K562 (cell line): ENCODE measurements around the gene FSTL4. TPM values are rescaled to one million over a fixed set of nuclear protein-coding genes. Genes with fewer than 3 reads are reported as not detected.

Experiments
- ATAC-seq: fragments of 200-7000 bp; cut with Tn5 transposase; 3 replicates; pipeline ENCODE4 v1.9.1; 2020; ENCODE audit warnings: moderate library complexity
- BruUV-seq: library from RNA; stranded (reverse); fragments of 400-500 nt; replicated peaks from 2 replicates; lab custom pipeline; 2021; lab: Mats Ljungman, UMichigan
- CTCF ChIA-PET: fragments of 300-600 bp; formaldehyde crosslinking; extraction: SDS; loops from one replicate; lab custom pipeline; 2021; ENCODE audit warnings: low intra/inter-chr PET ratio; lab: Yijun Ruan, JAX
- POLR2A ChIA-PET: fragments of 300-600, 350-650 bp; sonication (Branson Sonifier 250); formaldehyde crosslinking; extraction: SDS; loops from one replicate; lab custom pipeline; 2021; ENCODE audit warnings: antibody characterized with exemption, inconsistent platforms; lab: Yijun Ruan, JAX
- DNase-seq, 4 experiments: peaks; one replicate each; pipeline versions ENCODE4 v3.0.0 to v3.0.0-alpha.2; 2011 to 2018; ENCODE audit warnings: low spot score in 3 of 4, mixed read lengths in 3 of 4; ENCODE audit errors: extremely low read depth in 1 of 4
- FAIRE-seq: peaks from 2 replicates; lab custom pipeline; 2011; peaks lifted over from hg19 to GRCh38; lab: Jason Lieb, UNC
- H2AFZ ChIP-seq: 2 replicates; pipeline ENCODE4 v1.6.0; 2011; ENCODE audit warnings: low read depth, low read length, control low read depth, inconsistent platforms
- H3K27ac ChIP-seq: fragments of 200-600 bp; 3 replicates; pipeline ENCODE4 v1.8.0; 2011; ENCODE audit warnings: low read depth, mild to moderate bottlenecking, control low read depth, inconsistent platforms, low read length, moderate library complexity, mixed read lengths; ENCODE audit errors: extremely low read depth
- H3K27me3 ChIP-seq, 2 experiments: fragments of 300-600 bp in 1 of 2; 2 replicates in 1 of 2; 3 replicates in 1 of 2; pipeline versions ENCODE4 v1.6.0 to v1.8.0; 2011; ENCODE audit warnings: inconsistent platforms in 2 of 2, low read length in 2 of 2, mild to moderate bottlenecking in 1 of 2, mixed read lengths in 1 of 2, moderate library complexity in 1 of 2; ENCODE audit not compliant: control insufficient read depth in 2 of 2, insufficient read depth in 2 of 2
- H3K36me3 ChIP-seq: fragments of 300-600 bp; 3 replicates; pipeline ENCODE4 v1.8.0; 2011; ENCODE audit warnings: mild to moderate bottlenecking, low read length, inconsistent platforms; ENCODE audit not compliant: control insufficient read depth, insufficient read depth
- H3K4me1 ChIP-seq, 2 experiments: fragments of 200-600 bp in 1 of 2; replicated peaks in 1 of 2; 2 replicates in 1 of 2; 3 replicates in 1 of 2; pipeline versions ENCODE4 v1.5.1 to v1.8.0; 2011; ENCODE audit warnings: inconsistent platforms in 2 of 2, low read length in 2 of 2, mild to moderate bottlenecking in 1 of 2, mixed read lengths in 1 of 2, moderate library complexity in 1 of 2; ENCODE audit not compliant: control insufficient read depth in 2 of 2, insufficient read depth in 2 of 2
- H3K4me2 ChIP-seq: 2 replicates; pipeline ENCODE4 v1.6.1; 2011; ENCODE audit warnings: low read length, control low read depth, inconsistent platforms, mixed read lengths; ENCODE audit not compliant: insufficient read depth
- H3K4me3 ChIP-seq: fragments of 200-600 bp; sonication (generic), shearing (Covaris generic); 2 replicates; pipeline ENCODE4 v1.5.1; 2016; ENCODE audit warnings: control low read depth, inconsistent platforms
- H3K79me2 ChIP-seq: fragments of 200-600 bp; 3 replicates; pipeline ENCODE4 v1.8.0; 2011; ENCODE audit warnings: low read length, inconsistent platforms; ENCODE audit not compliant: control insufficient read depth, insufficient read depth
- H3K9ac ChIP-seq, 2 experiments: 2 replicates each; pipeline versions ENCODE4 v1.6.0 to v1.6.1; 2011; ENCODE audit warnings: low read depth in 2 of 2, low read length in 2 of 2, control low read depth in 1 of 2, inconsistent platforms in 1 of 2, mild to moderate bottlenecking in 1 of 2, mixed read lengths in 1 of 2; ENCODE audit not compliant: insufficient read depth in 1 of 2
- H3K9me1 ChIP-seq: one replicate; pipeline ENCODE4 v1.6.0; 2011; ENCODE audit warnings: inconsistent platforms, mild to moderate bottlenecking, low read length, moderate library complexity; ENCODE audit not compliant: control insufficient read depth, insufficient read depth
- H3K9me3 ChIP-seq: replicated peaks from 2 replicates; pipeline ENCODE4 v1.5.1; 2011; ENCODE audit warnings: low read depth, low read length, inconsistent platforms; ENCODE audit not compliant: control insufficient read depth, insufficient read depth
- H4K20me1 ChIP-seq: replicated peaks from 2 replicates; pipeline ENCODE4 v1.6.1; 2011; ENCODE audit warnings: low read length, inconsistent platforms, mixed read lengths; ENCODE audit not compliant: control insufficient read depth, insufficient read depth
- ARID1B ChIP-seq: fragments of 450-650 bp; IDR thresholded peaks from 2 replicates; pipeline ENCODE4 v1.6.1; 2016; ENCODE audit warnings: antibody characterized with exemption, mild to moderate bottlenecking, inconsistent platforms
- CBX3 ChIP-seq, 2 experiments: IDR thresholded peaks; 1 replicate in 1 of 2; 2 replicates in 1 of 2; pipeline ENCODE4 v1.6.1; 2012; ENCODE audit warnings: inconsistent platforms in 2 of 2, low read length in 2 of 2, borderline replicate concordance in 1 of 2, control low read depth in 1 of 2
- ELF2 ChIP-seq: fragments of 250-450 bp; sonication (Bioruptor Pico); IDR thresholded peaks from 2 replicates; pipeline ENCODE4 v1.5.0; 2021; ENCODE audit warnings: mild to moderate bottlenecking
- EP400 ChIP-seq: fragments of 450-650 bp; IDR thresholded peaks from 2 replicates; pipeline ENCODE4 v1.6.1; 2017; ENCODE audit warnings: antibody characterized with exemption, mild to moderate bottlenecking, moderate library complexity
- MAFF ChIP-seq: IDR thresholded peaks from 2 replicates; pipeline ENCODE4 v1.6.1; 2012; ENCODE audit warnings: low read length, improper control_type of control experiment
- MEIS2 ChIP-seq: fragments of 450-650 bp; IDR thresholded peaks from 2 replicates; pipeline ENCODE4 v1.6.1; 2014; ENCODE audit warnings: mild to moderate bottlenecking; ENCODE audit not compliant: partially characterized antibody
- MTA1 ChIP-seq: fragments of 450-650 bp; IDR thresholded peaks from 2 replicates; pipeline ENCODE4 v1.6.1; 2017; ENCODE audit warnings: borderline replicate concordance
- MTA2 ChIP-seq: fragments of 450-650 bp; IDR thresholded peaks from 2 replicates; pipeline ENCODE4 v1.6.1; 2016; ENCODE audit warnings: low read depth
- MYC ChIP-seq, 2 experiments: fragments of 250-450 bp in 1 of 2; sonication (Bioruptor Pico) in 1 of 2; IDR thresholded peaks; 2 replicates each; pipeline versions ENCODE4 v1.5.1 to v1.6.1; 2012 to 2021; ENCODE audit warnings: low read depth in 2 of 2, borderline replicate concordance in 1 of 2, improper control_type of control experiment in 1 of 2, low read length in 1 of 2, mild to moderate bottlenecking in 1 of 2, moderate library complexity in 1 of 2
- NFATC3 ChIP-seq: fragments of 450-650 bp; IDR thresholded peaks from 2 replicates; pipeline ENCODE4 v1.6.1; 2017; ENCODE audit warnings: mild to moderate bottlenecking
- NFRKB ChIP-seq: fragments of 450-650 bp; IDR thresholded peaks from 2 replicates; pipeline ENCODE4 v1.6.1; 2016; ENCODE audit warnings: low read depth
- PTTG1 ChIP-seq: fragments of 450-650 bp; IDR thresholded peaks from 2 replicates; pipeline ENCODE4 v1.6.1; 2016; ENCODE audit warnings: low read depth, mild to moderate bottlenecking, missing genetic modification characterization, missing compliant biosample characterization
- RAD21 ChIP-seq, 2 experiments: fragments of 250-450 bp in 1 of 2; fragments of 450-650 bp in 1 of 2; sonication (Bioruptor Pico) in 1 of 2; formaldehyde crosslinking in 1 of 2; IDR thresholded peaks in 1 of 2; conservative IDR thresholded peaks in 1 of 2; 2 replicates each; pipeline versions ENCODE4 v1.4.0 to v1.8.0; 2020 to 2022; ENCODE audit warnings: mild to moderate bottlenecking in 2 of 2, moderate library complexity in 1 of 2
- SMARCE1 ChIP-seq: fragments of 450-650 bp; IDR thresholded peaks from 2 replicates; pipeline ENCODE4 v1.7.1; 2016; ENCODE audit warnings: mild to moderate bottlenecking
- SREBF2 ChIP-seq: sonication (generic); formaldehyde crosslinking; IDR thresholded peaks from 2 replicates; pipeline ENCODE4 v1.4.0; 2020; ENCODE audit warnings: mild to moderate bottlenecking, missing genetic modification reagents
- TBP ChIP-seq: optimal IDR thresholded peaks from 2 replicates; pipeline ENCODE3; 2011; ENCODE audit warnings: low read depth, low read length, improper control_type of control experiment
- ZC3H4 ChIP-seq: sonication (generic); formaldehyde crosslinking; IDR thresholded peaks from 2 replicates; pipeline ENCODE4 v1.9.0; 2021; ENCODE audit warnings: missing genetic modification reagents, borderline replicate concordance
- ZNF224 ChIP-seq: sonication (generic); formaldehyde crosslinking; IDR thresholded peaks from 2 replicates; pipeline ENCODE4 v1.8.0; 2022; ENCODE audit warnings: mild to moderate bottlenecking, missing genetic modification reagents
- ZNF766 ChIP-seq: fragments of 200-800 bp; sonication (Bioruptor generic); conservative IDR thresholded peaks from 2 replicates; pipeline ENCODE4 v1.6.1; 2016; ENCODE audit warnings: missing genetic modification characterization, missing compliant biosample characterization
- WGBS: fragments of 100-300 bp; shearing (Covaris generic); methylation state at CpG from one replicate; pipeline ENCODE4 v1.1.6; 2016; ENCODE audit warnings: low coverage, mixed read lengths; ENCODE audit not compliant: insufficient coverage; ENCODE audit errors: missing lambda C conversion rate; 5-methylcytosine and 5-hydroxymethylcytosine counted together
- in situ Hi-C: fragments of 300-500 bp; cut with MboI; formaldehyde crosslinking; loops from 4 replicates; pipeline ENCODE4 v1.15.0; 2018; ENCODE audit warnings: inconsistent platforms, mixed read lengths
- intact Hi-C: fragments of 100-400 bp; cut with micrococcal nuclease; formaldehyde crosslinking; loops from 2 replicates; pipeline ENCODE4 v1.14.2; 2022
- polyA plus RNA-seq, 8 experiments: library from polyadenylated mRNA; depleted of rRNA in 4 of 8; stranded (reverse) in 5 of 8; unstranded in 3 of 8; fragments of >200 nt; fragmentation: Nextera tagmentation in 2 of 8; fragmentation: Illumina TruSeq in 1 of 8; extraction: Ambion mirVana in 2 of 8; extraction: Trizol in 1 of 8; gene quantifications; 2 replicates each; pipeline versions ENCODE4 v1.2.1 to v1.2.3, GENCODE V29; 2011 to 2014; ENCODE audit warnings: inconsistent platforms in 1 of 8, missing spikeins in 1 of 8
- total RNA-seq, 7 experiments: library from RNA; depleted of rRNA in 6 of 7; stranded (reverse); fragments of >200 nt in 6 of 7; fragmentation: Illumina TruSeq in 2 of 7; extraction: Trizol in 2 of 7; gene quantifications; 2 replicates each; pipeline versions ENCODE4 v1.2.1 to v1.2.3, GENCODE V29; 2011 to 2021; ENCODE audit warnings: low replicate concordance in 1 of 7

Gene FSTL4
- total and polyA plus RNA-seq, 9 of the 15 experiments (the other 6 are each of a cell fraction or from before 2014, with no cell fraction given), result 0.08 to 0.18 (median 0.10) TPM; not detected in 5

- TF ChIP-seq ELF2 (CRISPR knock-in tag), result peak; percentile 5; the same call in 1 of the 2 replicates
Observed at GRCh38 chr5:133241179-133242092, 370.9 kb downstream of the FSTL4 start (continued).

- WGBS, result 6% methylated on average over 9 of the region's 9 CpGs
- H3K4me2 ChIP-seq, result peak overlapping the region; percentile 76
- no peaks in the 10 kb centered on the region for H3K79me2 ChIP-seq
- no peaks in the 10 kb centered on the region for H3K36me3 ChIP-seq
- no peaks in the 10 kb centered on the region; the same call in 1 of the 2 replicates for H3K9me3 ChIP-seq
- 0 out of 2 replicates have a peak overlapping the region, but pooled peaks have one; percentile 1 for H3K4me3 ChIP-seq
- no TSS peak for BruUV-seq
- no peaks in the 10 kb centered on the region for H3K9me1 ChIP-seq
- no peaks in the 10 kb centered on the region; the same call in 1 of the 2 replicates for H4K20me1 ChIP-seq
- H2AFZ ChIP-seq, result peak overlapping the region; percentile 77
- intact Hi-C loops (no loop called here), in situ Hi-C loops (no loop called here)
- peak overlapping the region; percentile 18 to 44; a peak in 2 of 4 replicates for H3K9ac ChIP-seq
- ATAC-seq (peak; percentile 98), DNase-seq (peak; percentile 92 to 95 (median 93)), FAIRE-seq (peak; percentile 100)
- POLR2A ChIA-PET, result interaction anchor here (0.6 to 2.9 kb wide), 27 partner anchors 10 to 563 kb away, joined by 3 to 27 read pairs (median 4); partner anchors contain the start of gene HSPA4
- peak overlapping the region; percentile 79 for H3K27ac ChIP-seq
- H3K4me1 ChIP-seq, result peaks cover 25 to 30% of the 10 kb centered on the region in 2 experiments
- CTCF ChIA-PET, result interaction anchor here (0.6 kb wide), 1 partner anchor 296 kb away, joined by 5 read pairs; no protein-coding TSS in a partner anchor
- peaks cover 0 to 7% of the 10 kb centered on the region in 2 experiments; a peak in 1 of 5 replicates for H3K27me3 ChIP-seq
- TF ChIP-seq ARID1B (peak; percentile 97), MYC (IDR thresholded peaks at IDR 0.05; ENCODE audit: low read depth, low read length) (peak; percentile 82), MYC (CRISPR knock-in tag; IDR thresholded peaks at IDR 0.05; ENCODE audit: borderline replicate concordance, low read depth) (no peak), RAD21 (CRISPR knock-in tag; conservative IDR thresholded peaks at IDR 0.05 in 1 of 2, IDR thresholded peaks at IDR 0.05 in 1 of 2) (0 out of 4 replicates have a peak, but pooled peaks of 1 of the 2 experiments have one; percentile 19), EP400 (peak; percentile 74), PTTG1 (0 out of 2 replicates have a peak, but pooled peaks have one; percentile 18), NFATC3 (no peak), MEIS2 (peak; percentile 38), SREBF2 (CRISPR knock-in tag) (no peak), NFRKB (0 out of 2 replicates have a peak, but pooled peaks have one; percentile 19), MAFF (peak; percentile 96), MTA1 (peak; percentile 81; the same call in 1 of the 2 replicates), SMARCE1 (peak; percentile 99), ZNF766 (peak; percentile 81; the same call in 1 of the 2 replicates), MTA2 (0 out of 2 replicates have a peak, but pooled peaks have one; percentile 37), ZNF224 (CRISPR knock-in tag) (no peak), ZC3H4 (CRISPR knock-in tag) (no peak), TBP (peak; percentile 67), CBX3 (IDR thresholded peaks at IDR 0.05; ENCODE audit: borderline replicate concordance in 1 of 2, low read length in 2 of 2) (peak in 1 of 2 experiments; percentile 92; a peak in 2 of 3 replicates)
Observed at GRCh38 chr5:133240425-133241091, 371.8 kb downstream of the FSTL4 start.
